RWPE1 (cell line): ENCODE data around the gene SMAD5.

Source experiments
- CTCF ChIA-PET: fragments of 350-600 bp; sonication (Branson Sonifier 250); formaldehyde crosslinking; extraction: SDS; loops from one replicate; lab custom pipeline; 2021; lab: Yijun Ruan, JAX
- POLR2A ChIA-PET: fragments of 400-600 bp; formaldehyde crosslinking; extraction: SDS; loops from one replicate; lab custom pipeline; 2020; ENCODE audit warnings: antibody characterized with exemption; ENCODE audit not compliant: low non-redundant PET; lab: Yijun Ruan, JAX
- DNase-seq: peaks from one replicate; pipeline ENCODE4 v3.0.0; 2012; ENCODE audit warnings: low spot score
- H3K27ac ChIP-seq: fragments of 450-650 bp; 2 replicates; pipeline ENCODE4 v1.5.1; 2017
- CTCF ChIP-seq: fragments of 450-650 bp; conservative IDR thresholded peaks from 2 replicates; pipeline ENCODE4 v1.5.1; 2017; ENCODE audit warnings: low read depth, mild to moderate bottlenecking

SMAD5 gene

DNA sequence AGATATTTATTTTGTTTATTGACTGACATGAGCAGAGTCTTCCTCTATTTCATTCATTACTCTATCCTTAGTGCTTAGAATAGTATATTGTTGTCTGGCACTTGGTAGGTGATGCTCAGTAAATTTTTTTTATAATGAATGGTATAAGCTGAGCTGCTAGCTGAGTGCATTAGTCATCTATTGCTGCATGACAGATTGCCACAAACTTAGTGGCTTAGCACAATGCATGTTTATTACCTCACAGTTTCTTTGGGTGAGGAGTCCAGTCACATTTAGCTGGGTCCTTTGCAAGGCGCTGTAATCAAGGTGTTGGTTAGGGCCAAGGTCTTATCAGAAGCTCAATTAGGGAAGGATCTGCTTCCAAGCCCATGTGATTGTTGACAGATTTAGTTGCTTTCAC, 23.1 kb downstream of the SMAD5 start:
- CTCF ChIA-PET, result interaction anchor here (1.2 kb wide), 1 partner anchor 16 kb away, joined by 4 read pairs; no protein-coding TSS in a partner anchor
- TF ChIP-seq CTCF, result no peak
- POLR2A ChIA-PET, result no interaction called here
- DNase-seq, result no peak
- H3K27ac ChIP-seq, result no peak overlapping the region

- DNase-seq, result no peak
- no peak overlapping the region for H3K27ac ChIP-seq
- ChIA-PET CTCF (no interaction called here), POLR2A (no interaction called here)
- no peak for TF ChIP-seq CTCF
Observed at GRCh38 chr5:136157514-136157913, 24.9 kb downstream of the SMAD5 start.

DNA sequence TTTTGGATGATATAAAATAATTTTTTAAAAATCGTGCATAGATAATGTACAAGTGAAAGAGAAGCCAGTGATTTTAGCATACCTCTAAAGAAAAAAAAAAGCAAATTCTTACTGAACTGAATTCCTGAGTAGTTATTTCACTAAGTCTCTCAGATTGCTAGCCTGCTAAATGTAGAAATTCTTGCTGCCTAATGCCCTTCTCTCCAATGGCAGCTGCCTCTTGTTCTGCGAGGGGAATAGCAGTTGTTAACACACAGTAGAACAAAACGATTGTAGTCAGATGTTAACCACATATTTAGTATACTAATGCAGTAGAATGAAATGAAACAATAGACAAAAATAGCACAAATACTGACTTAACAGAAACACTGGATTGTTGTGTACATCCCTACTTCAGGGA, 26.8 kb downstream of the SMAD5 start:
- ChIA-PET POLR2A (no interaction called here), CTCF (no interaction called here)
- TF ChIP-seq CTCF, result no peak
- H3K27ac ChIP-seq, result no peak overlapping the region
- no peak for DNase-seq

DNA sequence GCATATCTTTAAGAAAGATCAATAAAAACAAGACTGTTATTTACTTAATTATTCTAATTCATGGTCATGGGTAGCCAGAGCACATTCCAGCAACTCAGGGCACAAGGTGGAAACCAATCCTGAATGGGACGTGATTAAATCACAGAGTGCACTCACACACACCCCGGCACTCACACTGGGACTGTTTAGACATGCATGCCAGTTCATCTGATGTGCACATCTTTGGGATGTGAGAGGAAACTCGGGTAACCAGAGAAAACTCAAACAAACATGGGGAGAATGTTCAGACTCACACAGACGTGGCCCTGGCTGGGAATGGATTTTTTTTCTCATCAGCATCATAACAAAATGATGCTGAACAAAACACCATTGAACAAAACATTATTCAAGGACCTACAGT, 29.4 kb downstream of the SMAD5 start:
- no peak for TF ChIP-seq CTCF
- POLR2A ChIA-PET, result no interaction called here
- no peak overlapping the region for H3K27ac ChIP-seq
- no peak for DNase-seq
- CTCF ChIA-PET, result no interaction called here

- no peak overlapping the region for H3K27ac ChIP-seq
- DNase-seq, result no peak
- TF ChIP-seq CTCF, result no peak
- ChIA-PET POLR2A (no interaction called here), CTCF (interaction anchor here (0.6 to 1.4 kb wide), 4 partner anchors 9 to 232 kb away, joined by 3 to 11 read pairs (median 4); no protein-coding TSS in a partner anchor)
Observed at GRCh38 chr5:136164226-136164625, 31.6 kb downstream of the SMAD5 start.

DNA sequence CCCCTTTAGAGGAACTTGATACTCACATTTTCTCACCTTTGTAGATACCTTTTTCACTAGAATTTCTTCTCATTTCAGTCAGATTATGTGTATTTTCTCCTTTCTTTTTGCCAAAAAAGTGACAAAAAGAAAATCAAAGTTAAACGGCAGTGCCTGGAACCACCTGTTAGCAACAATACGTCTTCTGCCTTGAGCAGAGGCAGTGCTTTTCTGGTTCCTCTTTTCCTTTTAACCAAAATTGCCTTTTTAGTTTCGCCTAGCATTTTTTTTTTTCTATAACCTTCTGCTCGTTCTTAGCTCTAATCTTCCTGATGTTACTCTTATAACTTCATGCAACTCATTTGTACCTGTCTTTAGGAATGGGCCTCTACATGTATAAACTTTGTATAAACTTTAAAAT, 34.3 kb downstream of the SMAD5 start:
- CTCF ChIA-PET, result no interaction called here

More for the DNA sequence above, 34.3 kb downstream of the SMAD5 start:
- POLR2A ChIA-PET, result no interaction called here
- no peak for TF ChIP-seq CTCF
- DNase-seq, result no peak
- H3K27ac ChIP-seq, result no peak overlapping the region
